ENCODE results near the gene CFAP299. TPM values are rescaled to one million over a fixed set of nuclear protein-coding genes. Genes with fewer than 3 reads are reported as not detected.
A peak's percentile ranks its signal among the peaks of the same experiment; 100 is the strongest.

CFAP299 gene
- total RNA-seq, 2 experiments from 2014 or later: 0.63 to 3.7 TPM

DNA sequence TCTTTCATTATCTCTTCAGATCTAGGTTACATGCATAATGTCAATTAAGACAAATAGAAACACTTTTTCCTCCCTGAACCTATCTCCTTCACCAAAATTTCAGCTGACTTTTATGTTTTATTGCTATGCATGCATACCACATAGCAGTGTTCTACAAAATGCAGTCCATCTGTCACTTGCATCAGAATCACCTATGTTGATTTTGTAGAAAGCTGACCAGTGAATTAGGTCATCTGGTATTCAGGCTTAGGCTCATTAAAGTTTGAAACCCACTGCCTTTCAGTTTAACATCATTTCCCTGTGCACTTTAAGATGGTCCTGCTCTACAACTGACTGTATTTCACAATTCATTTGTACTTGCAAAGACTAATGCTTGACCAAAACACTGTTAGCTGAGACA is 277.9 kb downstream of the CFAP299 start:
- no TSS peak for BruUV-seq (replicated peaks)
- no peaks in the 10 kb centered on the region for H3K79me2 ChIP-seq (ENCODE audit: insufficient read depth, low read depth, low read length)
- ChIA-PET CTCF (ENCODE audit: unreplicated experiment) (interaction anchor here (0.9 to 1.7 kb wide), 2 partner anchors 377 to 419 kb away, joined by 4 to 5 read pairs; no protein-coding TSS in a partner anchor), POLR2A (interaction anchor here (0.7 to 9.9 kb wide), 20 partner anchors 10 to 439 kb away, joined by 3 to 271 read pairs (median 6); partner anchors contain the start of gene BMP3)
- TF ChIP-seq CTCF (conservative IDR thresholded peaks at IDR 0.05; ENCODE audit: low read length): no peak
- no peak for TF ChIP-seq EZH2phosphoT487 (IDR thresholded peaks at IDR 0.05; ENCODE audit: borderline replicate concordance, low read depth, low read length)
- no peaks in the 10 kb centered on the region for H3K9me2 ChIP-seq (ENCODE audit: insufficient read depth, low read length)
- intact Hi-C loops (cut with micrococcal nuclease; ENCODE audit: unreplicated experiment): loop anchor here (5.0 kb wide), 1 partner anchor 106 kb away; no protein-coding TSS in a partner anchor
- peaks cover 43% of the 10 kb centered on the region; the same call in 1 of the 2 replicates for H3K9me3 ChIP-seq (ENCODE audit: low read length)
- H4K20me1 ChIP-seq (ENCODE audit: insufficient read depth, low read length): no peaks in the 10 kb centered on the region
- peaks cover 61% of the 10 kb centered on the region for H3K4me1 ChIP-seq (ENCODE audit: insufficient read depth, low read length, poor library complexity, severe bottlenecking)
- peak overlapping the region; percentile 60 for H3K4me2 ChIP-seq (ENCODE audit: low read length)
- H3K36me3 ChIP-seq (ENCODE audit: insufficient read depth, low read length): peaks cover 63% of the 10 kb centered on the region
- H2AFZ ChIP-seq (ENCODE audit: low read length): peak overlapping the region; percentile 87
- no peak overlapping the region for H3K4me3 ChIP-seq (ENCODE audit: low read depth, low read length, poor library complexity, severe bottlenecking)
- DNase-seq (ENCODE audit: low spot score): no peak
- peak overlapping the region; percentile 99 for H3K27ac ChIP-seq (ENCODE audit: low read depth, low read length, poor library complexity, severe bottlenecking)

GRCh38 chr4:80614319-80614718 is 278.8 kb downstream of the CFAP299 start:
- H3K4me1 ChIP-seq (ENCODE audit: insufficient read depth, low read length, poor library complexity, severe bottlenecking): peaks cover 53% of the 10 kb centered on the region
- TF ChIP-seq EZH2phosphoT487 (IDR thresholded peaks at IDR 0.05; ENCODE audit: borderline replicate concordance, low read depth, low read length) (no peak), CTCF (conservative IDR thresholded peaks at IDR 0.05; ENCODE audit: low read length) (no peak)
- H3K36me3 ChIP-seq (ENCODE audit: insufficient read depth, low read length): peaks cover 62% of the 10 kb centered on the region
- intact Hi-C loops (cut with micrococcal nuclease; ENCODE audit: unreplicated experiment): loop anchor here (5.0 kb wide), 1 partner anchor 107 kb away; no protein-coding TSS in a partner anchor
- no peaks in the 10 kb centered on the region for H3K9me2 ChIP-seq (ENCODE audit: insufficient read depth, low read length)
- no TSS peak for BruUV-seq (replicated peaks)
- H3K79me2 ChIP-seq (ENCODE audit: insufficient read depth, low read depth, low read length): no peaks in the 10 kb centered on the region
- H3K4me2 ChIP-seq (ENCODE audit: low read length): peak overlapping the region; percentile 60; the same call in 1 of the 2 replicates
- peak overlapping the region; percentile 87; the same call in 1 of the 2 replicates for H2AFZ ChIP-seq (ENCODE audit: low read length)
- DNase-seq (ENCODE audit: low spot score): no peak
- CTCF ChIA-PET (ENCODE audit: unreplicated experiment): no interaction called here
- peaks cover 35% of the 10 kb centered on the region; the same call in 1 of the 2 replicates for H3K9me3 ChIP-seq (ENCODE audit: low read length)
- POLR2A ChIA-PET: interaction anchor here (0.6 to 9.9 kb wide), 19 partner anchors 9 to 438 kb away, joined by 3 to 271 read pairs (median 6); partner anchors contain the start of gene BMP3
- H3K4me3 ChIP-seq (ENCODE audit: low read depth, low read length, poor library complexity, severe bottlenecking): no peak overlapping the region
- H3K27ac ChIP-seq (ENCODE audit: low read depth, low read length, poor library complexity, severe bottlenecking): peak overlapping the region; percentile 99
- H4K20me1 ChIP-seq (ENCODE audit: insufficient read depth, low read length): no peaks in the 10 kb centered on the region

GRCh38 chr4:80615099-80615498 is 279.6 kb downstream of the CFAP299 start:
- Histone ChIP-seq H3K79me2 (ENCODE audit: insufficient read depth, low read depth, low read length) (no peaks in the 10 kb centered on the region), H3K4me3 (ENCODE audit: low read depth, low read length, poor library complexity, severe bottlenecking) (no peak overlapping the region), H3K4me2 (ENCODE audit: low read length) (no peak overlapping the region), H4K20me1 (ENCODE audit: insufficient read depth, low read length) (no peaks in the 10 kb centered on the region), H3K4me1 (ENCODE audit: insufficient read depth, low read length, poor library complexity, severe bottlenecking) (peaks cover 45% of the 10 kb centered on the region), H3K36me3 (ENCODE audit: insufficient read depth, low read length) (peaks cover 69% of the 10 kb centered on the region), H3K9me3 (ENCODE audit: low read length) (peaks cover 37% of the 10 kb centered on the region; the same call in 1 of the 2 replicates), H3K9me2 (ENCODE audit: insufficient read depth, low read length) (no peaks in the 10 kb centered on the region), H2AFZ (ENCODE audit: low read length) (no peak overlapping the region), H3K27ac (ENCODE audit: low read depth, low read length, poor library complexity, severe bottlenecking) (no peak overlapping the region)
- DNase-seq (ENCODE audit: low spot score): no peak
- ChIA-PET CTCF (ENCODE audit: unreplicated experiment) (no interaction called here), POLR2A (interaction anchor here (0.6 to 9.9 kb wide), 20 partner anchors 9 to 437 kb away, joined by 3 to 271 read pairs (median 4); partner anchors contain the start of gene BMP3)
- intact Hi-C loops (cut with micrococcal nuclease; ENCODE audit: unreplicated experiment): no loop called here
- no peak for TF ChIP-seq EZH2phosphoT487 (IDR thresholded peaks at IDR 0.05; ENCODE audit: borderline replicate concordance, low read depth, low read length)
- TF ChIP-seq CTCF (conservative IDR thresholded peaks at IDR 0.05; ENCODE audit: low read length): no peak
- BruUV-seq (replicated peaks): no TSS peak
